ENCODE measurements around the gene AMMECR1L.
"Not testable (repeated sequence)": the region's sequence is repeated elsewhere in the genome, so short reads cannot be mapped to it uniquely, and the experiment has no call there.

AMMECR1L gene

GRCh38 chr2:127841466-127842178, 44.1 kb downstream of the AMMECR1L start:
- no peak for DNase-seq (ENCODE audit: low read depth)

DNA sequence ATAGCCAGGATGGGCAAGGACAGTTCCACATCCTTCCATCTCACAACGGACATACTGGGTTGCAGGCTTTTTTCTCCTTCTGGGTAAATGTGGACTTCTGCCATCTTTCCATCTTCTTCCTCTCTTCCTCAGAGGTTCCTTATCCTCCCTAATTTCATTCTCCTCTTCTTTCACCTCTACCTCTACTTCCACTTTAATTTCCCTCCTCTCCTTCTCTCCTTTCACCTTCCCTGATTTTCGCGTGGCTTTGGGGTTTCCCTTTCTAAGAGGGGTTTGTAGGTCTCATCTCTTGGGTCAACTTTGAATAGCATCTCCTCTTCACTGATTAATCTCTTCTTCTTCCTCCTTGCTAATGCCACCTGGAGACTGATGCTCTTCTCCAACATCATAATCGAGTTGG, 44.9 kb downstream of the AMMECR1L start:
- no peak for DNase-seq (ENCODE audit: low read depth)

- DNase-seq (ENCODE audit: low read depth) = no peak
Measured at GRCh38 chr2:127834951-127835350, 50.8 kb downstream of the AMMECR1L start.

GRCh38 chr2:127829845-127830246, 55.9 kb downstream of the AMMECR1L start:
- DNase-seq (ENCODE audit: low read depth) = no peak

- DNase-seq (ENCODE audit: low read depth) = not testable (repeated sequence)
Measured at GRCh38 chr2:127826708-127827107, 59.0 kb downstream of the AMMECR1L start.

- DNase-seq (ENCODE audit: low read depth) = peak; percentile 12
Measured at GRCh38 chr2:127826047-127826446, 59.7 kb downstream of the AMMECR1L start.

GRCh38 chr2:127820080-127820668, 65.6 kb downstream of the AMMECR1L start:
- peak; percentile 28 for DNase-seq (ENCODE audit: low read depth)

- no peak for DNase-seq (ENCODE audit: low read depth)
Measured at GRCh38 chr2:127818794-127819425, 66.8 kb downstream of the AMMECR1L start.

GRCh38 chr2:127818241-127818640, 67.5 kb downstream of the AMMECR1L start:
- no peak for DNase-seq (ENCODE audit: low read depth)

GRCh38 chr2:127814677-127815076, 71.1 kb downstream of the AMMECR1L start:
- DNase-seq (ENCODE audit: low read depth) = no peak

DNA sequence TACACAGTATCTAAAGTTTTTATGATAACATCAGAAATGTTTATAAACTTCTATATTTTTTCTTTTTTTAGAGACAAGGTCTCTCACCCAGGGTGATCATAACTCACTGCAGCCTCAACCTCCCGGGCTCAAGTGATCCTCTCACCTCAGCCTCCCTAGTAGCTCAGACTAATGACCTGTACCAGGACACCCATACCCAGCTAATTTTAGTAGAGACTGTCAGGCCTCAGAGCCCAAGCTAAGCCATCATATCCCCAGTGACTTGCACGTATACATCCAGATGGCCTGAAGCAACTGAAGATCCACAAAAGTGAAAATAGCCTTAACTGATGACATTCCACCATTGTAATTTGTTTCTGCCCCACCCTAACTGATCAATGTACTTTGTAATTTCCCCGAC, 73.3 kb downstream of the AMMECR1L start:
- not testable (repeated sequence) for DNase-seq (ENCODE audit: low read depth)
